ENCODE data around the gene POLR2E. TPM values are rescaled to one million over a fixed set of nuclear protein-coding genes. Genes with fewer than 3 reads are reported as not detected.

The POLR2E gene
- total and polyA plus RNA-seq, 2 of the 13 experiments (the other 11 are each of a cell fraction or from before 2014, with no cell fraction given), result 140 to 272 TPM

GRCh38 chr19:1039646-1040475, 55.3 kb downstream of the POLR2E start, which contains the start of gene ABCA7 (continued):
- TF ChIP-seq, protein P1, sequence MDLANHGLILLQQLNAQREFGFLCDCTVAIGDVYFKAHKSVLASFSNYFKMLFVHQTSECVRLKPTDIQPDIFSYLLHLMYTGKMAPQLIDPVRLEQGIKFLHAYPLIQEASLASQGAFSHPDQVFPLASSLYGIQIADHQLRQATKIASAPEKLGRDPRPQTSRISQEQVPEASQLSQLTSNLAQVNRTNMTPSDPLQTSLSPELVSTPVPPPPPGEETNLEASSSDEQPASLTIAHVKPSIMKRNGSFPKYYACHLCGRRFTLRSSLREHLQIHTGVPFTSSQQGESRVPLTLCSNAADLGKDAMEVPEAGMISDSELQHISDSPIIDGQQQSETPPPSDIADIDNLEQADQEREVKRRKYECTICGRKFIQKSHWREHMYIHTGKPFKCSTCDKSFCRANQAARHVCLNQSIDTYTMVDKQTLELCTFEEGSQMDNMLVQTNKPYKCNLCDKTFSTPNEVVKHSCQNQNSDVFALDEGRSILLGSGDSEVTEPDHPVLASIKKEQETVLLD (CRISPR knock-in tag; IDR thresholded peaks at IDR 0.05; ENCODE audit: low read depth), result no peak
- TF ChIP-seq, protein P2, sequence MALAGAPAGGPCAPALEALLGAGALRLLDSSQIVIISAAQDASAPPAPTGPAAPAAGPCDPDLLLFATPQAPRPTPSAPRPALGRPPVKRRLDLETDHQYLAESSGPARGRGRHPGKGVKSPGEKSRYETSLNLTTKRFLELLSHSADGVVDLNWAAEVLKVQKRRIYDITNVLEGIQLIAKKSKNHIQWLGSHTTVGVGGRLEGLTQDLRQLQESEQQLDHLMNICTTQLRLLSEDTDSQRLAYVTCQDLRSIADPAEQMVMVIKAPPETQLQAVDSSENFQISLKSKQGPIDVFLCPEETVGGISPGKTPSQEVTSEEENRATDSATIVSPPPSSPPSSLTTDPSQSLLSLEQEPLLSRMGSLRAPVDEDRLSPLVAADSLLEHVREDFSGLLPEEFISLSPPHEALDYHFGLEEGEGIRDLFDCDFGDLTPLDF (CRISPR knock-in tag; IDR thresholded peaks at IDR 0.05), result peak; percentile 85
- TF ChIP-seq, protein P3, sequence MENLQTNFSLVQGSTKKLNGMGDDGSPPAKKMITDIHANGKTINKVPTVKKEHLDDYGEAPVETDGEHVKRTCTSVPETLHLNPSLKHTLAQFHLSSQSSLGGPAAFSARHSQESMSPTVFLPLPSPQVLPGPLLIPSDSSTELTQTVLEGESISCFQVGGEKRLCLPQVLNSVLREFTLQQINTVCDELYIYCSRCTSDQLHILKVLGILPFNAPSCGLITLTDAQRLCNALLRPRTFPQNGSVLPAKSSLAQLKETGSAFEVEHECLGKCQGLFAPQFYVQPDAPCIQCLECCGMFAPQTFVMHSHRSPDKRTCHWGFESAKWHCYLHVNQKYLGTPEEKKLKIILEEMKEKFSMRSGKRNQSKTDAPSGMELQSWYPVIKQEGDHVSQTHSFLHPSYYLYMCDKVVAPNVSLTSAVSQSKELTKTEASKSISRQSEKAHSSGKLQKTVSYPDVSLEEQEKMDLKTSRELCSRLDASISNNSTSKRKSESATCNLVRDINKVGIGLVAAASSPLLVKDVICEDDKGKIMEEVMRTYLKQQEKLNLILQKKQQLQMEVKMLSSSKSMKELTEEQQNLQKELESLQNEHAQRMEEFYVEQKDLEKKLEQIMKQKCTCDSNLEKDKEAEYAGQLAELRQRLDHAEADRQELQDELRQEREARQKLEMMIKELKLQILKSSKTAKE (CRISPR knock-in tag; IDR thresholded peaks at IDR 0.05; ENCODE audit: borderline replicate concordance), result no peak; the same call in 1 of the 2 replicates
- no peak for TF ChIP-seq ZSCAN25 (CRISPR knock-in tag; IDR thresholded peaks at IDR 0.05)
- TF ChIP-seq FOXA1 (IDR thresholded peaks at IDR 0.05), result no peak
- TF ChIP-seq FOXA1 (CRISPR knock-in tag; IDR thresholded peaks at IDR 0.05), result no peak
- TF ChIP-seq ZNF484 (CRISPR knock-in tag; IDR thresholded peaks at IDR 0.05; ENCODE audit: borderline replicate concordance, low read depth), result no peak
- no peak for TF ChIP-seq SCMH1 (CRISPR knock-in tag; IDR thresholded peaks at IDR 0.05; ENCODE audit: borderline replicate concordance)
- TF ChIP-seq ARNTL (CRISPR knock-in tag; IDR thresholded peaks at IDR 0.05), result no peak
- no peak for TF ChIP-seq NCOR1 (IDR thresholded peaks at IDR 0.05; ENCODE audit: borderline replicate concordance, low read length)
- TF ChIP-seq ZSCAN31 (CRISPR knock-in tag; IDR thresholded peaks at IDR 0.05; ENCODE audit: low read depth), result 0 out of 2 replicates have a peak, but pooled peaks have one; percentile 38
- no peak for TF ChIP-seq FOXM1 (CRISPR knock-in tag; IDR thresholded peaks at IDR 0.05)
- no peak for TF ChIP-seq ZNF543 (CRISPR knock-in tag; IDR thresholded peaks at IDR 0.05)
- no peak for TF ChIP-seq HNRNPL (IDR thresholded peaks at IDR 0.05; ENCODE audit: low read depth, low read length)
- TF ChIP-seq, protein P4, sequence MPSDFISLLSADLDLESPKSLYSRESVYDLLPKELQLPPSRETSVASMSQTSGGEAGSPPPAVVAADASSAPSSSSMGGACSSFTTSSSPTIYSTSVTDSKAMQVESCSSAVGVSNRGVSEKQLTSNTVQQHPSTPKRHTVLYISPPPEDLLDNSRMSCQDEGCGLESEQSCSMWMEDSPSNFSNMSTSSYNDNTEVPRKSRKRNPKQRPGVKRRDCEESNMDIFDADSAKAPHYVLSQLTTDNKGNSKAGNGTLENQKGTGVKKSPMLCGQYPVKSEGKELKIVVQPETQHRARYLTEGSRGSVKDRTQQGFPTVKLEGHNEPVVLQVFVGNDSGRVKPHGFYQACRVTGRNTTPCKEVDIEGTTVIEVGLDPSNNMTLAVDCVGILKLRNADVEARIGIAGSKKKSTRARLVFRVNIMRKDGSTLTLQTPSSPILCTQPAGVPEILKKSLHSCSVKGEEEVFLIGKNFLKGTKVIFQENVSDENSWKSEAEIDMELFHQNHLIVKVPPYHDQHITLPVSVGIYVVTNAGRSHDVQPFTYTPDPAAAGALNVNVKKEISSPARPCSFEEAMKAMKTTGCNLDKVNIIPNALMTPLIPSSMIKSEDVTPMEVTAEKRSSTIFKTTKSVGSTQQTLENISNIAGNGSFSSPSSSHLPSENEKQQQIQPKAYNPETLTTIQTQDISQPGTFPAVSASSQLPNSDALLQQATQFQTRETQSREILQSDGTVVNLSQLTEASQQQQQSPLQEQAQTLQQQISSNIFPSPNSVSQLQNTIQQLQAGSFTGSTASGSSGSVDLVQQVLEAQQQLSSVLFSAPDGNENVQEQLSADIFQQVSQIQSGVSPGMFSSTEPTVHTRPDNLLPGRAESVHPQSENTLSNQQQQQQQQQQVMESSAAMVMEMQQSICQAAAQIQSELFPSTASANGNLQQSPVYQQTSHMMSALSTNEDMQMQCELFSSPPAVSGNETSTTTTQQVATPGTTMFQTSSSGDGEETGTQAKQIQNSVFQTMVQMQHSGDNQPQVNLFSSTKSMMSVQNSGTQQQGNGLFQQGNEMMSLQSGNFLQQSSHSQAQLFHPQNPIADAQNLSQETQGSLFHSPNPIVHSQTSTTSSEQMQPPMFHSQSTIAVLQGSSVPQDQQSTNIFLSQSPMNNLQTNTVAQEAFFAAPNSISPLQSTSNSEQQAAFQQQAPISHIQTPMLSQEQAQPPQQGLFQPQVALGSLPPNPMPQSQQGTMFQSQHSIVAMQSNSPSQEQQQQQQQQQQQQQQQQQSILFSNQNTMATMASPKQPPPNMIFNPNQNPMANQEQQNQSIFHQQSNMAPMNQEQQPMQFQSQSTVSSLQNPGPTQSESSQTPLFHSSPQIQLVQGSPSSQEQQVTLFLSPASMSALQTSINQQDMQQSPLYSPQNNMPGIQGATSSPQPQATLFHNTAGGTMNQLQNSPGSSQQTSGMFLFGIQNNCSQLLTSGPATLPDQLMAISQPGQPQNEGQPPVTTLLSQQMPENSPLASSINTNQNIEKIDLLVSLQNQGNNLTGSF (CRISPR knock-in tag; IDR thresholded peaks at IDR 0.05), result no peak
- TF ChIP-seq KLF11 (CRISPR knock-in tag; IDR thresholded peaks at IDR 0.05), result peak; percentile 95
- no peak for TF ChIP-seq CCAR2 (optimal IDR thresholded peaks at IDR 0.05; ENCODE audit: low read depth, low read length)
